Liver (tissue), 9 donors: ENCODE measurements around the gene ATPAF1. TPM values are rescaled to one million over a fixed set of nuclear protein-coding genes. Genes with fewer than 3 reads are reported as not detected.

Experiments used
- DNase-seq: peaks from one replicate; pipeline ENCODE4 v3.0.0-alpha.2; 2017; ENCODE audit warnings: low spot score
- H3K27ac ChIP-seq, 2 donors: one replicate each; pipeline ENCODE4 v1.7.0; 2013; ENCODE audit warnings: inconsistent platforms in 2 of 2, low read length in 2 of 2, control low read depth in 1 of 2, low read depth in 1 of 2, mild to moderate bottlenecking in 1 of 2
- H3K27me3 ChIP-seq, 4 donors: one replicate each; pipeline versions ENCODE4 v1.6.1 to v1.7.0; 2013; ENCODE audit warnings: low read length in 3 of 4, inconsistent platforms in 1 of 4, mild to moderate bottlenecking in 1 of 4, moderate library complexity in 1 of 4; ENCODE audit not compliant: control insufficient read depth in 4 of 4, insufficient read depth in 4 of 4
- H3K36me3 ChIP-seq, 4 donors: one replicate each; pipeline versions ENCODE4 v1.6.1 to v1.7.0; 2013; ENCODE audit warnings: low read length in 3 of 4, mild to moderate bottlenecking in 3 of 4, low read depth in 1 of 4, moderate library complexity in 1 of 4; ENCODE audit not compliant: control insufficient read depth in 4 of 4, insufficient read depth in 3 of 4
- H3K4me1 ChIP-seq, 4 donors: one replicate each; pipeline versions ENCODE4 v1.6.1 to v1.7.0; 2013; ENCODE audit warnings: low read length in 3 of 4, mild to moderate bottlenecking in 3 of 4, moderate library complexity in 1 of 4; ENCODE audit not compliant: control insufficient read depth in 4 of 4, insufficient read depth in 4 of 4
- H3K4me3 ChIP-seq, 3 donors: one replicate each; pipeline versions ENCODE4 v1.6.1 to v1.7.0; 2013; ENCODE audit warnings: low read length in 3 of 3, control low read depth in 1 of 3, low read depth in 1 of 3, mild to moderate bottlenecking in 1 of 3
- H3K9ac ChIP-seq, 2 donors: one replicate each; pipeline ENCODE4 v1.7.0; 2013; ENCODE audit warnings: low read length in 2 of 2, mild to moderate bottlenecking in 2 of 2, moderate library complexity in 2 of 2, control low read depth in 1 of 2, low read depth in 1 of 2
- H3K9me3 ChIP-seq, 4 donors: one replicate each; pipeline versions ENCODE4 v1.6.1 to v1.7.0; 2013; ENCODE audit warnings: low read length in 3 of 4; ENCODE audit not compliant: control insufficient read depth in 4 of 4
- CTCF ChIP-seq: fragments of 150-350 bp; IDR thresholded peaks from 2 replicates; pipeline ENCODE4 v1.5.1; 2017; ENCODE audit warnings: improper control_type of control experiment, low read depth, low read length; ENCODE audit not compliant: missing input control
- HNF4G ChIP-seq: IDR thresholded peaks from 2 replicates; pipeline ENCODE4 v1.6.1; 2016; ENCODE audit warnings: antibody characterized with exemption
- NR2F2 ChIP-seq: IDR thresholded peaks from 2 replicates; pipeline ENCODE4 v1.6.1; 2016; ENCODE audit warnings: antibody characterized with exemption
- SP1 ChIP-seq: IDR thresholded peaks from 2 replicates; pipeline ENCODE4 v1.6.1; 2018; ENCODE audit warnings: antibody characterized with exemption, mild to moderate bottlenecking
- YY1 ChIP-seq: IDR thresholded peaks from 2 replicates; pipeline ENCODE4 v1.6.1; 2016; ENCODE audit warnings: antibody characterized with exemption, mild to moderate bottlenecking
- WGBS: extraction: QIAGEN DNeasy Blood & Tissue Kit; methylation state at CpG from one replicate; pipeline ENCODE4 v1.1.7; 2013; 5-methylcytosine and 5-hydroxymethylcytosine counted together
- polyA plus RNA-seq, 2 donors: library from polyadenylated mRNA; stranded (reverse) in 1 of 2; unstranded in 1 of 2; fragments of 200-250 nt in 1 of 2; fragments of >200 nt in 1 of 2; fragmentation: Nextera tagmentation in 1 of 2; extraction: Ambion mirVana in 1 of 2; gene quantifications; one replicate each; pipeline versions ENCODE4 v1.2.1 to v1.2.3, GENCODE V29; 2013 to 2015
- total RNA-seq, 2 donors: library from RNA; depleted of rRNA; stranded (reverse); fragments of >200 nt; gene quantifications; one replicate each; pipeline ENCODE4 v1.2.3, GENCODE V29; 2014
- TF ChIP-seq, protein P1 (sequence below): IDR thresholded peaks from 2 replicates; pipeline ENCODE4 v1.6.1; 2016; ENCODE audit warnings: antibody characterized with exemption
- TF ChIP-seq, protein P2 (sequence below): IDR thresholded peaks from 2 replicates; pipeline ENCODE4 v1.6.1; 2016; ENCODE audit warnings: antibody characterized with exemption
- donor health status: healthy.
- donor health status: healthy.
- donor health status: healthy.
- donor health status: healthy.
- donor health status: healthy.

The ATPAF1 gene
- total and polyA plus RNA-seq, 4 donors, result 35.3 to 54.1 (median 37.0) TPM

GRCh38 chr1:46614604-46614984 lies 53.6 kb downstream of the ATPAF1 start:
- DNase-seq, result no peak
- Histone ChIP-seq H3K27me3 (no peaks in the 10 kb centered on the region), H3K9ac (no peak overlapping the region), H3K36me3 (peaks cover 0 to 6% (median 4%) of the 10 kb centered on the region in 4 donors), H3K4me3 (no peak overlapping the region), H3K27ac (no peak overlapping the region), H3K4me1 (peaks cover 9 to 26% (median 22%) of the 10 kb centered on the region in 4 donors), H3K9me3 (no peaks in the 10 kb centered on the region)
- TF ChIP-seq YY1, result no peak
- TF ChIP-seq SP1, result no peak
- no peak for TF ChIP-seq HNF4G
- TF ChIP-seq, protein P1, sequence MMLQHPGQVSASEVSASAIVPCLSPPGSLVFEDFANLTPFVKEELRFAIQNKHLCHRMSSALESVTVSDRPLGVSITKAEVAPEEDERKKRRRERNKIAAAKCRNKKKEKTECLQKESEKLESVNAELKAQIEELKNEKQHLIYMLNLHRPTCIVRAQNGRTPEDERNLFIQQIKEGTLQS, result no peak
- TF ChIP-seq, protein P2, sequence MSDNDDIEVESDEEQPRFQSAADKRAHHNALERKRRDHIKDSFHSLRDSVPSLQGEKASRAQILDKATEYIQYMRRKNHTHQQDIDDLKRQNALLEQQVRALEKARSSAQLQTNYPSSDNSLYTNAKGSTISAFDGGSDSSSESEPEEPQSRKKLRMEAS, result no peak
- whole genome bisulfite sequencing, result 67% methylated on average over 2 of the region's 2 CpGs

GRCh38 chr1:46613661-46614603 lies 54.2 kb downstream of the ATPAF1 start:
- 68% methylated on average over 16 of the region's 16 CpGs for WGBS
- no peak overlapping the region for H3K9ac ChIP-seq
- peak; percentile 29 for TF ChIP-seq SP1
- TF ChIP-seq CTCF, result no peak
- peak; percentile 48 for TF ChIP-seq NR2F2

DNA sequence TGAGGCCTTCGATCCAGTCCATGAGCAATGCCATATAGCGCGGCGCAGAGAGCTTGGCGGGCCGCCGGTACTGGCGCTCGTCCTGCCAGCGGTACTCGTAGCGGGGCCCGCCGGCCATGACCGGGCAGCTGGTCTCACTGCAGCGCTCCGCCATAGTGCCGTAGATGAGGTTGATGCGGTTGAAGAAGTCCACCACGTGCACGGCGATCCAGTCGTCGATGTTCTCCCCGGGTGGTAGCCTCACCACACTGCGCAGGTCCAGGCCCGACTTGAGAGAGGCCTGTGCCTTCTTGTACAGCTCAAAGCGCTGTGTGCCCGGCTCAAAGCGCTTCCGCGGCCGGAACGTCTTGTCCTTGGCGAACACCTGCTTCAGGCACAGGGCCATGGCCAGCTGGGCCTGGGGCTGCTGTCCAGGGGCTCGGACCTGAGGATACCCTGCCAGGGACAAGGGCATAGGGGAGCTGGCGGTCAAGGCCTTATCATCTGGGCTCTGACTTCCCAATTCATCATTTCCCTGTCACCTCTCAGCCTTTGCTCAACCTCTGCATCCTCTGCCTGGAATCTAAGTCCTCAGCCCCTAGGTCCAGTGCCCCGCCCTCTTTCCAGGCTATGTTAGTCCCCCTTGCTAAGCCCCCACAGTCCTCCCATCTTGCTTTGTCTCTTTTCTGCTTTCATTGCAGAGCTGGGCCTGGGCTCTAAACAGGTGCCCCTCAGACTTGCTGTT lies 55.1 kb downstream of the ATPAF1 start:
- no peak overlapping the region for H3K4me3 ChIP-seq

More at GRCh38 chr1:46613661-46614603, 54.2 kb downstream of the ATPAF1 start:
- no peaks in the 10 kb centered on the region for H3K9me3 ChIP-seq
- DNase-seq, result peak; percentile 59
- H3K36me3 ChIP-seq, result peaks cover 4 to 13% (median 9%) of the 10 kb centered on the region in 4 donors
- H3K4me3 ChIP-seq, result no peak overlapping the region
- H3K4me1 ChIP-seq, result peaks cover 9 to 26% (median 22%) of the 10 kb centered on the region in 4 donors
- H3K27ac ChIP-seq, result no peak overlapping the region
- no peaks in the 10 kb centered on the region for H3K27me3 ChIP-seq

More for the DNA sequence above, 55.1 kb downstream of the ATPAF1 start:
- Histone ChIP-seq H3K9me3 (no peaks in the 10 kb centered on the region), H3K27ac (no peak overlapping the region), H3K9ac (no peak overlapping the region), H3K36me3 (peaks cover 4 to 21% (median 17%) of the 10 kb centered on the region in 4 donors), H3K4me1 (peaks cover 9 to 26% (median 22%) of the 10 kb centered on the region in 4 donors), H3K27me3 (no peaks in the 10 kb centered on the region)
- WGBS, result 96% methylated on average over 38 of the region's 38 CpGs
- DNase-seq, result no peak
- TF ChIP-seq, protein P1, result no peak
